Smooth muscle cell (in vitro differentiated cells): ENCODE data around the gene CASP9. TPM values are rescaled to one million over a fixed set of nuclear protein-coding genes. Genes with fewer than 3 reads are reported as not detected.
"Not testable (repeated sequence)": the region's sequence is repeated elsewhere in the genome, so short reads cannot be mapped to it uniquely, and the experiment has no call there.

Experiments used
- DNase-seq: peaks from one replicate; lab custom pipeline; 2025; ENCODE audit not compliant: unreplicated experiment; lab: John Stamatoyannopoulos, UW
- H2AFZ ChIP-seq: fragments of 200-600 bp; sonication (generic); 2 replicates; pipeline ENCODE4 v1.6.0; 2016; ENCODE audit warnings: antibody characterized with exemption, low read depth, mild to moderate bottlenecking
- H3F3A ChIP-seq: fragments of 200-600 bp; sonication (generic); 2 replicates; pipeline ENCODE4 v1.6.0; 2017; ENCODE audit warnings: antibody characterized with exemption, low read depth
- H3K27ac ChIP-seq: fragments of 200-600 bp; sonication (generic); 2 replicates; pipeline ENCODE4 v1.5.1; 2016; ENCODE audit warnings: low read depth, mild to moderate bottlenecking
- H3K27me3 ChIP-seq: fragments of 200-600 bp; sonication (generic); 2 replicates; pipeline ENCODE4 v1.6.1; 2016; ENCODE audit warnings: low read depth, mild to moderate bottlenecking
- H3K36me3 ChIP-seq: fragments of 200-600 bp; sonication (generic); 2 replicates; pipeline ENCODE4 v1.5.1; 2016; ENCODE audit warnings: low read depth
- H3K4me1 ChIP-seq: fragments of 200-600 bp; sonication (generic); 2 replicates; pipeline ENCODE4 v1.5.1; 2016; ENCODE audit warnings: low read depth
- H3K4me2 ChIP-seq: fragments of 200-600 bp; sonication (generic); 2 replicates; pipeline ENCODE4 v1.6.0; 2016; ENCODE audit warnings: mild to moderate bottlenecking
- H3K4me3 ChIP-seq: fragments of 200-600 bp; sonication (generic); 2 replicates; pipeline ENCODE4 v1.5.1; 2016; ENCODE audit warnings: mild to moderate bottlenecking
- H3K79me2 ChIP-seq: fragments of 200-600 bp; sonication (generic); 2 replicates; pipeline ENCODE4 v1.6.0; 2016; ENCODE audit warnings: low read depth, mild to moderate bottlenecking
- H3K9ac ChIP-seq: fragments of 200-600 bp; sonication (generic); 2 replicates; pipeline ENCODE4 v1.6.0; 2016; ENCODE audit warnings: low read depth
- H3K9me3 ChIP-seq: fragments of 200-600 bp; sonication (generic); replicated peaks from 2 replicates; pipeline ENCODE4 v1.5.1; 2016; ENCODE audit warnings: low read depth
- H4K20me1 ChIP-seq: fragments of 200-600 bp; sonication (generic); 2 replicates; pipeline ENCODE4 v1.6.0; 2016; ENCODE audit warnings: low read depth
- CTCF ChIP-seq: fragments of 200-600 bp; sonication (generic); IDR thresholded peaks from 2 replicates; pipeline ENCODE4 v1.5.1; 2017; ENCODE audit warnings: borderline replicate concordance, mild to moderate bottlenecking, antibody characterized with exemption; ENCODE audit not compliant: insufficient read depth, poor library complexity, severe bottlenecking
- WGBS: methylation state at CpG from one replicate; pipeline ENCODE4 v1.1.7; 2016; ENCODE audit warnings: low lambda C conversion rate; 5-methylcytosine and 5-hydroxymethylcytosine counted together
- polyA plus RNA-seq: library from polyadenylated mRNA; unstranded; fragments of >200 nt; fragmentation: Nextera tagmentation; extraction: Ambion mirVana; gene quantifications from 2 replicates; pipeline ENCODE4 v1.2.1, GENCODE V29; 2016
- total RNA-seq: library from RNA; depleted of rRNA; stranded (reverse); fragments of >200 nt; gene quantifications from 2 replicates; pipeline ENCODE4 v1.2.3, GENCODE V29; 2014

Gene CASP9
- total and polyA plus RNA-seq, 2 experiments from 2014 or later = 4.2 to 4.8 TPM

- H3K27ac ChIP-seq = no peak overlapping the region
- no peaks in the 10 kb centered on the region for H3K9me3 ChIP-seq
- H4K20me1 ChIP-seq = no peaks in the 10 kb centered on the region
- WGBS = 87% methylated on average over 11 of the region's 11 CpGs
- DNase-seq = no peak
- no peaks in the 10 kb centered on the region for H3K27me3 ChIP-seq
- no peak overlapping the region for H2AFZ ChIP-seq
- H3K4me3 ChIP-seq = no peak overlapping the region
- no peaks in the 10 kb centered on the region for H3K79me2 ChIP-seq
- no peak overlapping the region for H3K4me2 ChIP-seq
- H3K9ac ChIP-seq = no peak overlapping the region
- TF ChIP-seq CTCF = no peak
- H3K4me1 ChIP-seq = no peaks in the 10 kb centered on the region
- no peaks in the 10 kb centered on the region for H3K36me3 ChIP-seq
- no peaks in the 10 kb centered on the region for H3F3A ChIP-seq
Observed at GRCh38 chr1:15472587-15472986, 51.4 kb downstream of the CASP9 start.

DNA sequence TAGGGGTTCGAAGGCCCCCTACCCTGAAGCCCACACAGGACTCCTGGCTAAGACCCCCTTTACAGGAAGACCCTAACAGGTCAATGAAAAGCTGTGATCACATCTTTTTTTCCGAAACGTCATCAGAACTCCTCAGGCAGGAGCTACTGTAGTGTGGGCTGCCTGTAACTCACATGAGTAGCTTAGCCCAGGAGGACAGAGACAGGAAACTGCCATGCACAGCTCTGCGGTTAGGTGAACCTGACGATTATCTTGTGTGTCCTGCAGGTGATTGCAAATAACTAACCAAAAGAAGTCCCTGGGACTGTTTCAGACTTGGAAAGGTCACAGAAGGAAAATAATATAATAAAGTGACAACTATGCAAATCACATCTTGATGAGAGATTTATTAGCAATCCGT, 52.3 kb downstream of the CASP9 start:
- H3F3A ChIP-seq, H4K20me1 ChIP-seq, H3K36me3 ChIP-seq, H3K4me2 ChIP-seq, H3K9me3 ChIP-seq, H3K79me2 ChIP-seq, H3K4me3 ChIP-seq, H3K4me1 ChIP-seq, DNase-seq, H3K27ac ChIP-seq, H3K9ac ChIP-seq, H3K27me3 ChIP-seq, H2AFZ ChIP-seq: not testable (repeated sequence)
- WGBS = 92% methylated on average over 6 of the region's 6 CpGs

DNA sequence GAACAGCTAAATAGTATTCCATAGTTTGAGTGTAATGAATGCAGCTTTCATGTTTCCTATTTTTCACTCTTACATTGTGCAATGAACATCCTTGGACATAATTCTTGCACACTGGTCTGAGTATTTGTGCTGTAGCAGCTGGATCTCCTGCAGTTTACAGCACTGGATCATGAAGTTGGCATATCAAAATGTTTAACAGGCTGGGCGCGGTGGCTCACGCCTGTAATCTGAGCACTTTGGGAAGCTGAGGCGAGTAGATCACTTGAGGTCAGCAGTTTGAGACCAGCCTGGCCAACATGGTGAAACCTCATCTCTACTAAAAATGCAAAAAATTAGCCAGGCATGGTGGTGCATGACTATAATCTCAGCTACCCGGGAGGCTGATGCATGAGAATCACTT, 52.9 kb downstream of the CASP9 start:
- H3K4me1 ChIP-seq, H3K27ac ChIP-seq, H2AFZ ChIP-seq, H3K79me2 ChIP-seq, H3K4me3 ChIP-seq, H3K36me3 ChIP-seq, H4K20me1 ChIP-seq, DNase-seq, H3K9me3 ChIP-seq, H3K4me2 ChIP-seq, H3K9ac ChIP-seq, H3K27me3 ChIP-seq, H3F3A ChIP-seq: not testable (repeated sequence)
- WGBS = 97% methylated on average over 5 of the region's 5 CpGs

DNA sequence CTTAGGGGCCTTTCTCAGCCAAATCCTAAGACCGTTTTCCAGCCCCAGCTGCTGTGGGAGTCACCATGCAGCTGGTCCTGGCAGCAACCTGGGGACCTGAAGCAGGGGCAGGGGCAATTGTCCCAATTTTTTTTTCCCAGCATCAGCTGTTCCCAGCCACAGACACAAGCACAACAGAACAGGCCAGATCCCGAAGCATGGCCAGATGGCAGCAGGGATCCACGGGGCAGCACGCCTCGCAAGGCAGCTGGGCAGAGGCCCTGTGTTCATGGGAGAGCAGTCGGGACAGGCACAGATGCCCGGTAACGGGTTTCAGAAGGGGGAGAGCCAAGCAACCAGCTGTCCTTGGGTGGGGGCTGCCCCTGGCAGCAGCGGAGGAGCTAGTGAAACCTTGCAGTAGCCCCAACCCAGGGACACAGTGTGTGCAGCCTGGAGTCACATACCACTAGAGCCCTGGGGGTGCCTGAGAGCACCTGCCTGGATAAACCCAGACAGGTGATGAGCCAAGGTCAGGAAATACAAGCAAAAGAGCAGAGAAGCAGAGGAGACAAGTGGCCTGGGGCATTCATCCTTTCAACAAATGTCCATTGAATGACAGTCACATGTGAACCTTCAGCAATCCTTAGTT, 54.1 kb downstream of the CASP9 start:
- H3K9me3 ChIP-seq, H3K4me3 ChIP-seq, H3K4me2 ChIP-seq, H3K27me3 ChIP-seq, DNase-seq, H3K36me3 ChIP-seq, H4K20me1 ChIP-seq, H3K4me1 ChIP-seq, H3F3A ChIP-seq, H3K9ac ChIP-seq, H3K27ac ChIP-seq, H2AFZ ChIP-seq, H3K79me2 ChIP-seq: not testable (repeated sequence)
- 98% methylated on average over 9 of the region's 9 CpGs for WGBS

- no peaks in the 10 kb centered on the region for H3F3A ChIP-seq
- H3K79me2 ChIP-seq = no peaks in the 10 kb centered on the region
- no peak overlapping the region for H3K4me3 ChIP-seq
- H3K27ac ChIP-seq = no peak overlapping the region
- H3K36me3 ChIP-seq = no peaks in the 10 kb centered on the region
- no peak overlapping the region for H3K4me2 ChIP-seq
- no peaks in the 10 kb centered on the region for H4K20me1 ChIP-seq
- no peaks in the 10 kb centered on the region for H3K27me3 ChIP-seq
- DNase-seq = no peak
- no peak for TF ChIP-seq CTCF
- H2AFZ ChIP-seq = no peak overlapping the region
- no peaks in the 10 kb centered on the region for H3K9me3 ChIP-seq
- WGBS = 70% methylated on average over 3 of the region's 3 CpGs
- no peak overlapping the region for H3K9ac ChIP-seq
- H3K4me1 ChIP-seq = no peaks in the 10 kb centered on the region
Observed at GRCh38 chr1:15469361-15469760, 54.7 kb downstream of the CASP9 start.
